ENCODE data around the gene PCED1B. TPM values are rescaled to one million over a fixed set of nuclear protein-coding genes. Genes with fewer than 3 reads are reported as not detected.

PCED1B gene
- total and polyA plus RNA-seq, 2 donors (not counting 1 experiment from before 2014, with no cell fraction given): 26.2 to 45.8 TPM

DNA sequence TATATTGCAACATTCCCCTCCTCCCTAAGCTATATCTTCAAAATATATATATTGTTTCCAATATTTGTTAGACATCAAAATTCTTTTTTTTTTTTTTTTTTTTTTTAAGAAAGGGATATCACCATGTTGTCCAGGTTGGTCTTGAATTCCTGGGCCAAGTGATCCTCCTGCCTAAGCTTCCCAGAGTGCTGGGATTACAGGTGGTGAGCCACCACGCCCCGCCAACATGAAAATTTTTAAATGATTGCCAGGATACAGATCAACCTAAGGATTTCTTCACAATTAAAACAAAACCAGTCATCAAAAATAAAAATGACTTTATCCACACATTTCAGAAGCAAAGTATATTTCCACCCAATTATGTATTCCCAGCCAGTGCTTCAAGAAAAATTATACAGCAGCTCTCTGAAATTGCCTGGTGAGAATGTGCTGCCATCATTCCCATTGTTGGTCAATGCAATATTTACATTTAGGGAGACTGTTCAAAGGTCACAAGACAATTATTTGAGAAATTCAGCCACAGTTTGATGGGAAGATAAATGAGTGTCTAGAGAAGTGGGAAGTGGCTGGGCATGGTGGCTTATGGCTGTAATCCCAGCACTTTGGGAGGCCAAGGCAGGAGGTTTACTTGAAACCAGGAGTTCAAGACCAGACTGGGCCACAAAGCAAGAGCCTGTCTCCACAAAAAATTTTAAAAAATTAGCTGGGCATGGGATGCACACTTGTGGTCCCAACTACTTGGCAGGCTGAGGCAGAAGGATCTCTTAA lies 142.0 kb downstream of the PCED1B start:
- no peaks in the 10 kb centered on the region for H3K27me3 ChIP-seq (replicated peaks in 1 of 4; ENCODE audit: control extremely low read depth in 1 of 4, control insufficient read depth in 3 of 4, insufficient read depth in 4 of 4, low read length in 3 of 4)
- no peak overlapping the region for H3K4me3 ChIP-seq (ENCODE audit: control extremely low read depth in 1 of 5, extremely low read depth in 1 of 5, insufficient read depth in 1 of 5, low read depth in 2 of 5, low read length in 4 of 5)
- no peak overlapping the region for H3K9ac ChIP-seq (ENCODE audit: low read length)
- no peaks in the 10 kb centered on the region for H3K9me3 Mint-ChIP-seq (ENCODE audit: insufficient read depth)
- H3K4me1 Mint-ChIP-seq: peaks cover 66% of the 10 kb centered on the region
- no peaks in the 10 kb centered on the region for H4K20me1 ChIP-seq (ENCODE audit: control insufficient read depth, insufficient read depth, low read length, poor library complexity, severe bottlenecking)
- H3K36me3 ChIP-seq (replicated peaks in 1 of 2; ENCODE audit: control extremely low read depth in 1 of 2, control insufficient read depth in 1 of 2, extremely low read depth in 1 of 2, insufficient read depth in 2 of 2, low read length in 1 of 2): peaks cover 1 to 31% of the 10 kb centered on the region in 2 experiments
- H3K27me3 Mint-ChIP-seq: no peaks in the 10 kb centered on the region
- no peak for DNase-seq
- ChIA-PET CTCF (interaction anchor here (0.8 to 1.6 kb wide), 5 partner anchors 91 to 189 kb away, joined by 3 to 7 read pairs (median 3); no protein-coding TSS in a partner anchor), POLR2A (interaction anchor here (0.6 to 0.7 kb wide), 6 partner anchors 14 to 460 kb away, joined by 3 to 8 read pairs (median 6); no protein-coding TSS in a partner anchor)
- H3K4me1 ChIP-seq (ENCODE audit: control insufficient read depth in 2 of 2, insufficient read depth in 2 of 2, low read length in 2 of 2): peaks cover 52 to 69% of the 10 kb centered on the region in 2 donors
- TF ChIP-seq CTCF (IDR thresholded peaks at IDR 0.05) (no peak), EZH2 (IDR thresholded peaks at IDR 0.05; ENCODE audit: borderline replicate concordance, insufficient read depth, low read depth, low read length, poor library complexity, severe bottlenecking) (no peak)
- H3K27ac Mint-ChIP-seq: peak overlapping the region; percentile 64
- no peaks in the 10 kb centered on the region for H3K9me3 ChIP-seq (ENCODE audit: control extremely low read depth in 1 of 3, control insufficient read depth in 2 of 3, insufficient read depth in 1 of 3, low read length in 2 of 3)
- H3K4me3 Mint-ChIP-seq: peak overlapping the region; percentile 1
- peak overlapping the region in 1 of 2 donors; percentile 51 for H3K27ac ChIP-seq (ENCODE audit: low read length in 2 of 2)
- H3K4me2 ChIP-seq (replicated peaks; ENCODE audit: low read depth, low read length, poor library complexity, severe bottlenecking): peak overlapping the region; percentile 9
- ATAC-seq (ENCODE audit: low read depth): no peak
- H2AFZ ChIP-seq (ENCODE audit: insufficient read depth, low read depth, low read length, poor library complexity, severe bottlenecking): no peak overlapping the region
- peaks cover 97% of the 10 kb centered on the region for H3K79me2 ChIP-seq (ENCODE audit: control insufficient read depth, insufficient read depth, low read length)
- intact Hi-C loops (cut with micrococcal nuclease): no loop called here
- WGBS (ENCODE audit: insufficient coverage): 100% methylated on average over 2 of the region's 2 CpGs

DNA sequence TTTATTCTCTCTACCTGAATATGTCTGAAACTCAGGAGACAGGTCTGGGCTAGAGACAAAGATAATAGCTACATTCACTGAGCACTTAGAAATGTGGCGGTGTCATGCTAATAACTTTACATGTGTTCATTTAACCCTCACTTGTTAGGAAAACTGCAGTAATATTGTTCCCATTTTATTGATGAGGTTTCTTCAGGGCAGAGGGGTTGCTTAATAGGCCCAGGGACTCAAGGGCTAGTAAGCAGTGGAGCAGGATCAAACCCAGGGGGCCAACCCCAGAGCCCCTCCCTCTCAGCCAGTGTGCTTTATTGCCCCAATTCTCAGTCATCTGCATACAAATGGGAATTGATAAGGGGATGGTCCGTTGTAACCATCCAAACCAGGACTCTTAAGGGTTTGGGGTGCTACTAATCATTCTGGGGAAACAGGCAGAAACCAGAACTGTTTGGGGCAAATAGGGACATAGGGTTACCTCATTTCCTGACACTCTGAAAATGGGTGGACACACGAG lies 143.2 kb downstream of the PCED1B start:
- peaks cover 51 to 69% of the 10 kb centered on the region in 2 donors for H3K4me1 ChIP-seq (ENCODE audit: control insufficient read depth in 2 of 2, insufficient read depth in 2 of 2, low read length in 2 of 2)
- DNase-seq: no peak
- H4K20me1 ChIP-seq (ENCODE audit: control insufficient read depth, insufficient read depth, low read length, poor library complexity, severe bottlenecking): no peaks in the 10 kb centered on the region
- H3K4me2 ChIP-seq (replicated peaks; ENCODE audit: low read depth, low read length, poor library complexity, severe bottlenecking): peak overlapping the region; percentile 65
- Mint-ChIP-seq H3K4me1 (peaks cover 69% of the 10 kb centered on the region), H3K9me3 (ENCODE audit: insufficient read depth) (no peaks in the 10 kb centered on the region), H3K4me3 (peak overlapping the region; percentile 80), H3K27me3 (no peaks in the 10 kb centered on the region), H3K27ac (peak overlapping the region; percentile 87)
- peak overlapping the region; percentile 47 for H3K9ac ChIP-seq (ENCODE audit: low read length)
- H3K36me3 ChIP-seq (replicated peaks in 1 of 2; ENCODE audit: control extremely low read depth in 1 of 2, control insufficient read depth in 1 of 2, extremely low read depth in 1 of 2, insufficient read depth in 2 of 2, low read length in 1 of 2): peaks cover 1 to 39% of the 10 kb centered on the region in 2 experiments
- ChIA-PET CTCF (interaction anchor here (0.9 kb wide), 1 partner anchor 124 kb away, joined by 3 read pairs; no protein-coding TSS in a partner anchor), POLR2A (interaction anchor here (0.7 kb wide), 2 partner anchors 43 to 142 kb away, joined by 5 to 8 read pairs; no protein-coding TSS in a partner anchor)
- no peak for ATAC-seq (ENCODE audit: low read depth)
- no peaks in the 10 kb centered on the region for H3K9me3 ChIP-seq (ENCODE audit: control extremely low read depth in 1 of 3, control insufficient read depth in 2 of 3, insufficient read depth in 1 of 3, low read length in 2 of 3)
- TF ChIP-seq CTCF (IDR thresholded peaks at IDR 0.05): no peak
- TF ChIP-seq EZH2 (IDR thresholded peaks at IDR 0.05; ENCODE audit: borderline replicate concordance, insufficient read depth, low read depth, low read length, poor library complexity, severe bottlenecking): no peak
- H3K79me2 ChIP-seq (ENCODE audit: control insufficient read depth, insufficient read depth, low read length): peaks cover 98% of the 10 kb centered on the region
- H3K4me3 ChIP-seq (ENCODE audit: control extremely low read depth in 1 of 5, extremely low read depth in 1 of 5, insufficient read depth in 1 of 5, low read depth in 2 of 5, low read length in 4 of 5): peak overlapping the region in 1 of 5 experiments; percentile 30
- peak overlapping the region; percentile 52 for H2AFZ ChIP-seq (ENCODE audit: insufficient read depth, low read depth, low read length, poor library complexity, severe bottlenecking)
- intact Hi-C loops (cut with micrococcal nuclease): no loop called here
- H3K27ac ChIP-seq (ENCODE audit: low read length in 2 of 2): peak overlapping the region; percentile 19 to 81
- no peaks in the 10 kb centered on the region for H3K27me3 ChIP-seq (replicated peaks in 1 of 4; ENCODE audit: control extremely low read depth in 1 of 4, control insufficient read depth in 3 of 4, insufficient read depth in 4 of 4, low read length in 3 of 4)
- WGBS (ENCODE audit: insufficient coverage): 17% methylated on average over 1 of the region's 3 CpGs
